Stimulated activated memory B cell treated with anti-CD40 and anti-IgM and Interleukin-4, amounts not matched to agents 10 μg/mL and 1 μg/mL and 100 μg/mL, for 72 hours (primary cell): ENCODE measurements around the gene RREB1.

ENCODE experiments used
- ATAC-seq: fragments of 150-1000 bp; cut with Tn5 transposase; 2 replicates; pipeline ENCODE4 v1.10.0; 2021
- H3K27ac Mint-ChIP-seq: one replicate; pipeline ENCODE4 v1.8.0; 2022; ENCODE audit warnings: mild to moderate bottlenecking, mixed read lengths
- H3K27me3 Mint-ChIP-seq: one replicate; pipeline ENCODE4 v1.8.0; 2022; ENCODE audit warnings: mixed read lengths
- H3K36me3 Mint-ChIP-seq: one replicate; pipeline ENCODE4 v1.8.0; 2022; ENCODE audit warnings: mixed read lengths
- H3K4me1 Mint-ChIP-seq: one replicate; pipeline ENCODE4 v1.8.0; 2022; ENCODE audit warnings: mixed read lengths
- H3K4me3 Mint-ChIP-seq: one replicate; pipeline ENCODE4 v1.8.0; 2022; ENCODE audit warnings: mild to moderate bottlenecking, moderate library complexity, mixed read lengths
- H3K9me3 Mint-ChIP-seq: one replicate; pipeline ENCODE4 v1.8.0; 2022; ENCODE audit warnings: mixed read lengths

Gene RREB1

GRCh38 chr6:7215131-7215530 lies 107.4 kb downstream of the RREB1 start:
- no peaks in the 10 kb centered on the region for H3K9me3 Mint-ChIP-seq
- ATAC-seq, result no peak
- no peak overlapping the region for H3K27ac Mint-ChIP-seq
- H3K4me3 Mint-ChIP-seq, result no peak overlapping the region
- no peaks in the 10 kb centered on the region for H3K4me1 Mint-ChIP-seq
- peaks cover 64% of the 10 kb centered on the region for H3K36me3 Mint-ChIP-seq
- H3K27me3 Mint-ChIP-seq, result no peaks in the 10 kb centered on the region

- ATAC-seq, result no peak
- Mint-ChIP-seq H3K27ac (no peak overlapping the region), H3K36me3 (peaks cover 62% of the 10 kb centered on the region), H3K9me3 (no peaks in the 10 kb centered on the region), H3K27me3 (no peaks in the 10 kb centered on the region), H3K4me3 (no peak overlapping the region), H3K4me1 (no peaks in the 10 kb centered on the region)
These were observed 108.1 kb downstream of the RREB1 start for GRCh38 chr6:7215798-7216231.

- peak overlapping the region; percentile 27 for H3K27ac Mint-ChIP-seq
- ATAC-seq, result no peak
- no peaks in the 10 kb centered on the region for H3K4me1 Mint-ChIP-seq
- no peaks in the 10 kb centered on the region for H3K9me3 Mint-ChIP-seq
- peaks cover 61% of the 10 kb centered on the region for H3K36me3 Mint-ChIP-seq
- no peaks in the 10 kb centered on the region for H3K27me3 Mint-ChIP-seq
- no peak overlapping the region for H3K4me3 Mint-ChIP-seq
These were observed 109.3 kb downstream of the RREB1 start for GRCh38 chr6:7216941-7217621.

- ATAC-seq, result no peak
- H3K27ac Mint-ChIP-seq, result no peak overlapping the region
- peaks cover 62% of the 10 kb centered on the region for H3K36me3 Mint-ChIP-seq
- no peaks in the 10 kb centered on the region for H3K4me1 Mint-ChIP-seq
- no peak overlapping the region for H3K4me3 Mint-ChIP-seq
- H3K9me3 Mint-ChIP-seq, result no peaks in the 10 kb centered on the region
- H3K27me3 Mint-ChIP-seq, result no peaks in the 10 kb centered on the region
These were observed 110.7 kb downstream of the RREB1 start for GRCh38 chr6:7218406-7218988.

GRCh38 chr6:7219310-7219709 lies 111.5 kb downstream of the RREB1 start:
- no peak for ATAC-seq
- H3K27ac Mint-ChIP-seq, result no peak overlapping the region
- H3K4me3 Mint-ChIP-seq, result no peak overlapping the region
- no peaks in the 10 kb centered on the region for H3K9me3 Mint-ChIP-seq
- H3K27me3 Mint-ChIP-seq, result no peaks in the 10 kb centered on the region
- no peaks in the 10 kb centered on the region for H3K4me1 Mint-ChIP-seq
- H3K36me3 Mint-ChIP-seq, result peaks cover 55% of the 10 kb centered on the region

GRCh38 chr6:7222197-7222596 lies 114.4 kb downstream of the RREB1 start:
- Mint-ChIP-seq H3K36me3 (peaks cover 51% of the 10 kb centered on the region), H3K4me3 (no peak overlapping the region), H3K27me3 (no peaks in the 10 kb centered on the region), H3K27ac (no peak overlapping the region), H3K4me1 (no peaks in the 10 kb centered on the region), H3K9me3 (no peaks in the 10 kb centered on the region)
- ATAC-seq, result no peak

- Mint-ChIP-seq H3K4me3 (no peak overlapping the region), H3K27me3 (no peaks in the 10 kb centered on the region), H3K36me3 (peaks cover 65% of the 10 kb centered on the region), H3K27ac (no peak overlapping the region), H3K9me3 (no peaks in the 10 kb centered on the region), H3K4me1 (no peaks in the 10 kb centered on the region)
- ATAC-seq, result no peak
These were observed 117.0 kb downstream of the RREB1 start for GRCh38 chr6:7224731-7225130.

GRCh38 chr6:7228662-7229375 lies 121.1 kb downstream of the RREB1 start:
- Mint-ChIP-seq H3K9me3 (no peaks in the 10 kb centered on the region), H3K36me3 (peaks cover 78% of the 10 kb centered on the region), H3K4me3 (no peak overlapping the region), H3K27ac (no peak overlapping the region), H3K27me3 (no peaks in the 10 kb centered on the region), H3K4me1 (peaks cover 5% of the 10 kb centered on the region)
- ATAC-seq, result no peak

GRCh38 chr6:7229376-7230326 lies 121.9 kb downstream of the RREB1 start:
- Mint-ChIP-seq H3K27me3 (no peaks in the 10 kb centered on the region), H3K9me3 (no peaks in the 10 kb centered on the region), H3K27ac (no peak overlapping the region), H3K4me1 (peaks cover 14% of the 10 kb centered on the region), H3K36me3 (peaks cover 83% of the 10 kb centered on the region), H3K4me3 (no peak overlapping the region)
- ATAC-seq, result no peak

GRCh38 chr6:7230327-7230691 lies 122.5 kb downstream of the RREB1 start:
- Mint-ChIP-seq H3K36me3 (peaks cover 86% of the 10 kb centered on the region), H3K27ac (no peak overlapping the region), H3K4me1 (peaks cover 20% of the 10 kb centered on the region), H3K27me3 (no peaks in the 10 kb centered on the region), H3K9me3 (no peaks in the 10 kb centered on the region), H3K4me3 (no peak overlapping the region)
- no peak for ATAC-seq

- H3K36me3 Mint-ChIP-seq, result peaks cover 86% of the 10 kb centered on the region
- H3K4me3 Mint-ChIP-seq, result no peak overlapping the region
- ATAC-seq, result no peak
- H3K27me3 Mint-ChIP-seq, result no peaks in the 10 kb centered on the region
- H3K27ac Mint-ChIP-seq, result no peak overlapping the region
- H3K9me3 Mint-ChIP-seq, result no peaks in the 10 kb centered on the region
- peaks cover 28% of the 10 kb centered on the region for H3K4me1 Mint-ChIP-seq
These were observed 123.4 kb downstream of the RREB1 start for GRCh38 chr6:7230956-7231713.

- H3K36me3 Mint-ChIP-seq, result peaks cover 80% of the 10 kb centered on the region
- peaks cover 37% of the 10 kb centered on the region for H3K4me1 Mint-ChIP-seq
- no peak for ATAC-seq
- H3K27me3 Mint-ChIP-seq, result no peaks in the 10 kb centered on the region
- no peak overlapping the region for H3K4me3 Mint-ChIP-seq
- no peak overlapping the region for H3K27ac Mint-ChIP-seq
- H3K9me3 Mint-ChIP-seq, result no peaks in the 10 kb centered on the region
These were observed 124.6 kb downstream of the RREB1 start for GRCh38 chr6:7232351-7232750.

- Mint-ChIP-seq H3K4me1 (peaks cover 49% of the 10 kb centered on the region), H3K9me3 (no peaks in the 10 kb centered on the region), H3K4me3 (no peak overlapping the region), H3K27me3 (no peaks in the 10 kb centered on the region), H3K27ac (peak overlapping the region; percentile 55), H3K36me3 (peaks cover 72% of the 10 kb centered on the region)
- no peak for ATAC-seq
These were observed 126.8 kb downstream of the RREB1 start for GRCh38 chr6:7234547-7234946.

GRCh38 chr6:7235712-7236305 lies 128.0 kb downstream of the RREB1 start:
- H3K27ac Mint-ChIP-seq, result peak overlapping the region; percentile 88
- H3K4me1 Mint-ChIP-seq, result peaks cover 55% of the 10 kb centered on the region
- H3K36me3 Mint-ChIP-seq, result peaks cover 74% of the 10 kb centered on the region

More at GRCh38 chr6:7235712-7236305, 128.0 kb downstream of the RREB1 start:
- Mint-ChIP-seq H3K27me3 (no peaks in the 10 kb centered on the region), H3K9me3 (no peaks in the 10 kb centered on the region), H3K4me3 (peak overlapping the region; percentile 39)
- no peak for ATAC-seq
